Caco-2 (cell line): ENCODE results near the gene FAM234A. TPM values are rescaled to one million over a fixed set of nuclear protein-coding genes. Genes with fewer than 3 reads are reported as not detected.

Experiments used
- BruUV-seq: library from RNA; stranded (reverse); fragments of 400-500 nt; replicated peaks from 2 replicates; lab custom pipeline; 2021; lab: Mats Ljungman, UMichigan
- CTCF ChIA-PET: fragments of 300-600 bp; sonication (Branson Sonifier 250); formaldehyde crosslinking; loops from one replicate; lab custom pipeline; 2022; ENCODE audit warnings: antibody characterized with exemption; lab: Charles Lee
- POLR2A ChIA-PET: fragments of 300-600 bp; sonication (Branson Sonifier 250); formaldehyde crosslinking; loops from one replicate; lab custom pipeline; 2022; ENCODE audit warnings: antibody characterized with exemption; lab: Charles Lee
- DNase-seq, 2 experiments: peaks; one replicate each; pipeline versions ENCODE4 v3.0.0 to v3.0.0-alpha.2; 2020 to 2022
- H3K27me3 ChIP-seq: replicated peaks from 2 replicates; pipeline ENCODE4 v1.6.0; 2011; ENCODE audit warnings: low read length; ENCODE audit not compliant: control insufficient read depth, insufficient read depth
- H3K36me3 ChIP-seq: 2 replicates; pipeline ENCODE4 v1.5.1; 2011; ENCODE audit warnings: low read length; ENCODE audit not compliant: control insufficient read depth, insufficient read depth
- H3K4me1 ChIP-seq: fragments of 250-450 bp; sonication (Bioruptor Pico); 2 replicates; pipeline ENCODE4 v1.5.1; 2020; ENCODE audit warnings: mild to moderate bottlenecking
- H3K4me3 ChIP-seq: 2 replicates; pipeline ENCODE4 v1.5.1; 2011; ENCODE audit warnings: low read depth, mild to moderate bottlenecking, control low read depth, low read length
- H3K9me3 ChIP-seq: fragments of 250-450 bp; sonication (Bioruptor Pico); 2 replicates; pipeline ENCODE4 v1.5.1; 2020; ENCODE audit warnings: mild to moderate bottlenecking, moderate library complexity
- H3K27ac Mint-ChIP-seq: one replicate; pipeline ENCODE4 v1.8.0; 2022; ENCODE audit warnings: mixed read lengths; ENCODE audit not compliant: unreplicated experiment
- H3K27me3 Mint-ChIP-seq: one replicate; pipeline ENCODE4 v1.8.0; 2022; ENCODE audit warnings: mixed read lengths; ENCODE audit not compliant: insufficient read depth, unreplicated experiment
- H3K36me3 Mint-ChIP-seq: one replicate; pipeline ENCODE4 v1.8.0; 2022; ENCODE audit warnings: mild to moderate bottlenecking, mixed read lengths; ENCODE audit not compliant: insufficient read depth, unreplicated experiment
- H3K4me1 Mint-ChIP-seq: one replicate; pipeline ENCODE4 v1.8.0; 2022; ENCODE audit warnings: low read depth, mixed read lengths; ENCODE audit not compliant: unreplicated experiment
- H3K4me3 Mint-ChIP-seq: one replicate; pipeline ENCODE4 v1.8.0; 2022; ENCODE audit warnings: mild to moderate bottlenecking, moderate library complexity, mixed read lengths; ENCODE audit not compliant: unreplicated experiment
- H3K9me3 Mint-ChIP-seq: one replicate; pipeline ENCODE4 v1.8.0; 2022; ENCODE audit warnings: mixed read lengths; ENCODE audit not compliant: unreplicated experiment
- CTCF ChIP-seq, 2 experiments: fragments of 200-600 bp in 1 of 2; IDR thresholded peaks; 1 replicate in 1 of 2; 2 replicates in 1 of 2; pipeline versions ENCODE4 v1.5.1 to v1.8.0; 2011 to 2022; ENCODE audit warnings: antibody characterized with exemption in 1 of 2, control low read depth in 1 of 2, inconsistent platforms in 1 of 2, low read depth in 1 of 2, low read length in 1 of 2, mild to moderate bottlenecking in 1 of 2, moderate library complexity in 1 of 2; ENCODE audit not compliant: insufficient read depth in 1 of 2, severe bottlenecking in 1 of 2, unreplicated experiment in 1 of 2
- intact Hi-C: fragments of 100-400 bp; cut with micrococcal nuclease; formaldehyde crosslinking; loops from one replicate; pipeline ENCODE4 v1.10.0; 2022; ENCODE audit not compliant: unreplicated experiment
- total RNA-seq: library from RNA; stranded (reverse); gene quantifications from 2 replicates; pipeline ENCODE4 v1.2.3, GENCODE V29; 2022

Gene FAM234A
- total RNA-seq, 1 experiment from 2014 or later, result 77.7 TPM

- ChIA-PET POLR2A (no interaction called here), CTCF (no interaction called here)
- H3K4me1 Mint-ChIP-seq, result no peaks in the 10 kb centered on the region
- H3K27ac Mint-ChIP-seq, result no peak overlapping the region
- intact Hi-C loops, result no loop called here
- no peaks in the 10 kb centered on the region for H3K9me3 Mint-ChIP-seq
- TF ChIP-seq CTCF (IDR thresholded peaks at IDR 0.05; ENCODE audit: insufficient read depth in 1 of 2, low read depth in 1 of 2, low read length in 1 of 2, severe bottlenecking in 1 of 2, unreplicated experiment in 1 of 2), result no peak
- Histone ChIP-seq H3K4me3 (no peak overlapping the region), H3K36me3 (peaks cover 7% of the 10 kb centered on the region), H3K27me3 (no peaks in the 10 kb centered on the region), H3K4me1 (no peaks in the 10 kb centered on the region), H3K9me3 (no peaks in the 10 kb centered on the region)
- no TSS peak for BruUV-seq
- DNase-seq, result no peak
- H3K27me3 Mint-ChIP-seq, result no peaks in the 10 kb centered on the region
- peaks cover 91% of the 10 kb centered on the region for H3K36me3 Mint-ChIP-seq
- no peak overlapping the region for H3K4me3 Mint-ChIP-seq
These were observed 44.9 kb upstream of the FAM234A start for GRCh38 chr16:189604-190186.

GRCh38 chr16:191831-192230, 42.8 kb upstream of the FAM234A start:
- BruUV-seq, result no TSS peak
- no peaks in the 10 kb centered on the region for H3K27me3 ChIP-seq
- CTCF ChIA-PET, result interaction anchor here (0.6 kb wide), 1 partner anchor 170 kb away, joined by 3 read pairs; no protein-coding TSS in a partner anchor
- H3K36me3 Mint-ChIP-seq, result peaks cover 96% of the 10 kb centered on the region
- no peaks in the 10 kb centered on the region for H3K9me3 ChIP-seq
- H3K4me1 Mint-ChIP-seq, result no peaks in the 10 kb centered on the region
- H3K36me3 ChIP-seq, result peaks cover 7% of the 10 kb centered on the region
- H3K9me3 Mint-ChIP-seq, result no peaks in the 10 kb centered on the region
- peak overlapping the region; percentile 15 for H3K27ac Mint-ChIP-seq
- TF ChIP-seq CTCF (IDR thresholded peaks at IDR 0.05; ENCODE audit: insufficient read depth in 1 of 2, low read depth in 1 of 2, low read length in 1 of 2, severe bottlenecking in 1 of 2, unreplicated experiment in 1 of 2), result no peak
- H3K4me1 ChIP-seq, result no peaks in the 10 kb centered on the region
- H3K4me3 Mint-ChIP-seq, result peak overlapping the region; percentile 41
- POLR2A ChIA-PET, result interaction anchor here (0.5 kb wide), 1 partner anchor 161 kb away, joined by 4 read pairs; no protein-coding TSS in a partner anchor
- no peak overlapping the region for H3K4me3 ChIP-seq
- intact Hi-C loops, result no loop called here
- no peak for DNase-seq
- H3K27me3 Mint-ChIP-seq, result no peaks in the 10 kb centered on the region

- no peak overlapping the region for H3K4me3 Mint-ChIP-seq
- H3K9me3 ChIP-seq, result no peaks in the 10 kb centered on the region
- no peaks in the 10 kb centered on the region for H3K4me1 Mint-ChIP-seq
- ChIA-PET POLR2A (no interaction called here), CTCF (interaction anchor here (0.6 kb wide), 1 partner anchor 87 kb away, joined by 3 read pairs; no protein-coding TSS in a partner anchor)
- no peaks in the 10 kb centered on the region for H3K4me1 ChIP-seq
- BruUV-seq, result no TSS peak
- no peak for TF ChIP-seq CTCF (IDR thresholded peaks at IDR 0.05; ENCODE audit: insufficient read depth in 1 of 2, low read depth in 1 of 2, low read length in 1 of 2, severe bottlenecking in 1 of 2, unreplicated experiment in 1 of 2)
- intact Hi-C loops, result no loop called here
- H3K4me3 ChIP-seq, result no peak overlapping the region
- peaks cover 96% of the 10 kb centered on the region for H3K36me3 Mint-ChIP-seq
- H3K27me3 ChIP-seq, result no peaks in the 10 kb centered on the region
- no peaks in the 10 kb centered on the region for H3K27me3 Mint-ChIP-seq
- no peak overlapping the region for H3K27ac Mint-ChIP-seq
- no peak for DNase-seq
- H3K36me3 ChIP-seq, result peaks cover 2% of the 10 kb centered on the region
- H3K9me3 Mint-ChIP-seq, result no peaks in the 10 kb centered on the region
These were observed 41.9 kb upstream of the FAM234A start for GRCh38 chr16:192686-193085.
